Fibroblast of peridontal ligament (primary cell): ENCODE results near the gene CMKLR1.
A peak's percentile ranks its signal among the peaks of the same experiment; 100 is the strongest.

Experiments used
- DNase-seq: peaks from one replicate; pipeline ENCODE4 v3.0.0-alpha.2; 2010; ENCODE audit errors: extremely low read depth

The CMKLR1 gene, protein sequence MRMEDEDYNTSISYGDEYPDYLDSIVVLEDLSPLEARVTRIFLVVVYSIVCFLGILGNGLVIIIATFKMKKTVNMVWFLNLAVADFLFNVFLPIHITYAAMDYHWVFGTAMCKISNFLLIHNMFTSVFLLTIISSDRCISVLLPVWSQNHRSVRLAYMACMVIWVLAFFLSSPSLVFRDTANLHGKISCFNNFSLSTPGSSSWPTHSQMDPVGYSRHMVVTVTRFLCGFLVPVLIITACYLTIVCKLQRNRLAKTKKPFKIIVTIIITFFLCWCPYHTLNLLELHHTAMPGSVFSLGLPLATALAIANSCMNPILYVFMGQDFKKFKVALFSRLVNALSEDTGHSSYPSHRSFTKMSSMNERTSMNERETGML

DNA sequence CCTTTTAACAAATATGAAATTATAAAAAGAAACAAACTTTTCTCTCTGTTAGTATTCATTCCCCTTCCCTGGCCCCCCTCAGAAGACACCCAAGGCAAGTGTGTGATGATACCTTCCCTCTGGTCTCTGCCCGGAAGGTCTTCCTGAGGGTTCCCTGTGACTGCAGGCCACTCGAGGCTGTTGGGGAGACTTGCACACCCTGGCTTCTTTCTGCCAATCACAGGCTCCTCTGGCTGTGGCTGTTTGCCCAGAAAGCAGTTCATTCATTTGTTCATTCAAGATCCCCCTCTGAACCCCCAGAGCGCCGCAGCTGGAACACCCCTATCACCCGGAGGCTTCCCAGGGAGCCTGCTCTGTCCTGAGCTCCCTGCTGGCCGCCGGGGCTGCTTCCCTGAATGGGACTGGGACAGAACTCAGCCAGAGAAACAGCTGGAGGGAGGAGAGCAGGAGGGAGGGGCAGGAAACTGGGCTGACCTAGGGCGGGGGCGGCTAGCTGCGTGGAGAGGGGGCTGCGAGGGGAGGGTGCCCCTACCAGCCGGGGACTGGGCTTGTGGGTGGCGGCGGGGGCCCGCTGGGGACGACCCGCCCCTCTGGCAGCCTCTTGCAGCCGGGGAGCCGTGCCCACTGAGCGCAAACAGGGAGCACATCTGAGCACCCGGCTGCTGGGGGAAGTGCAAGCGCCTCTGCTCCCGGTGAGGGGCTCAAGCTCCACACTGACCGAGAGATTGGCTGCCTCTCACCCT, at the start of gene CMKLR1:
Gene CMKLR1, minus strand, starts transcription at position 397 of the 743 bp plus-strand sequence. CDS start 45,720 bp downstream, outside the sequence.
- DNase-seq = no peak

DNA sequence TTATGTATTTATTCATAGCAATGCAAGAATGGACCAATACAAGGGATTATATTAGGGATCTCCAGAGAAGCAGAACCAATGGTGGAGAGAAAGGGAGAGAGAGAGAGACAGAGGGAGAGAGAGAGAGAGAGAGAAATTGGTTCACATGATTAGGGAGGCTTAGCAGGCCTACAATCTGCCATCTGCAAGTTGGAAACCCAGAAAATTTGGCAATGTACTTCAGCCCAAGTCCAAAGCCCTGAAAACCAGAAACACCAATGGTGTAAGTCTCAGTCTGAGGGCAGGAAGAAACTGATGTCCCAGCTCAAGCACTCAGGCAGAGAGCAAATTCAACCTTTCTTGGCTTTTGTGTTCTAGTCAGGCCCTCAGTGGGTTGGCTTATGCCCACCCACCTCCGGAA, 48.7 kb upstream of the CMKLR1 start:
- no peak for DNase-seq

DNA sequence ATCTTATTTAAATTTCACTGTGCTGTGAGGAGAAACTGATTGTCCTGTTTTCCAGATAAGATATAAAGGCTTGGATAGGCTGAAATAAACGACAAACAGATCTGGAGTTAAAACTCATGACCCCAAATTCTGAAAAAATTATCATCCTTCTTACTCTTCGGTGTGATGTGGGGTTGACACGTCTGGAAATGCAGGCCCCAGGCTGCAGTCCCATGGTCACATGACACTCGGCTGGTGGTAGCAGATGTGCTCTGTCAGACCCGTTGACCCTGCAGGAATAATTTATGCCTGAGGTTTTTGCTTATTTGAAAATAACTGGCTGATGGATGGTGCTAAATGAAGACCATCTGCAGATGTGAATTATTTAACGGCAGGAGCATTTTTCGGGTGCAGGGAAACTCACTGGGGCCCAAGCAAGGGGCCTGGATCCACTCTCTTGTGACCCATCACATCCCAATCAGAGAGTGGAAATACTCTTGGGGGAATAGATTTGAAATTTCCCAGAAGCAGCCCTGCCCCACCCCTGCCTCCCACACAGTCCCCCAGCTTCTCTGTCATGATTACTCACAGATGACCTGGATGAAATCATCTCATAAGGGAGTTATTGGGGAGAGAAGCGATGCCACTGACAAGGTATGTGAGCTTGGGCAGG, 47.7 kb upstream of the CMKLR1 start:
- DNase-seq = no peak

DNA sequence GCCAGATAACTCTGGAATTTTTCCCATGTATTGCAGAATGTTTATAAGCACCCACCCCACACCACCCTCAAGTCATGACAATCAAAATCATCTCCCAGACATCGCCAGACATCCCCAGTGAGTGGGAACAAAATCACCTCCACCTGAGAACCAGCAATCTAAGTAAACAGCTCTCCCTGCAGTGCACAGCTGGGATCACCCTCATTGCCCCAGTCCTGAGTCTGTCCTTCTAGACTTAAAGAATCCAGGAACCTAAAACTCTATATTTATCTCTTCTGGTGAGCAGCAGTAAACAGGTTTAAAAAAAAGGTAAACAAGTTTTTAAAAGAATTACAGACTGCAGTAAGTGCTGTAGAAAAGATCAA, 43.3 kb upstream of the CMKLR1 start:
- no peak for DNase-seq

DNA sequence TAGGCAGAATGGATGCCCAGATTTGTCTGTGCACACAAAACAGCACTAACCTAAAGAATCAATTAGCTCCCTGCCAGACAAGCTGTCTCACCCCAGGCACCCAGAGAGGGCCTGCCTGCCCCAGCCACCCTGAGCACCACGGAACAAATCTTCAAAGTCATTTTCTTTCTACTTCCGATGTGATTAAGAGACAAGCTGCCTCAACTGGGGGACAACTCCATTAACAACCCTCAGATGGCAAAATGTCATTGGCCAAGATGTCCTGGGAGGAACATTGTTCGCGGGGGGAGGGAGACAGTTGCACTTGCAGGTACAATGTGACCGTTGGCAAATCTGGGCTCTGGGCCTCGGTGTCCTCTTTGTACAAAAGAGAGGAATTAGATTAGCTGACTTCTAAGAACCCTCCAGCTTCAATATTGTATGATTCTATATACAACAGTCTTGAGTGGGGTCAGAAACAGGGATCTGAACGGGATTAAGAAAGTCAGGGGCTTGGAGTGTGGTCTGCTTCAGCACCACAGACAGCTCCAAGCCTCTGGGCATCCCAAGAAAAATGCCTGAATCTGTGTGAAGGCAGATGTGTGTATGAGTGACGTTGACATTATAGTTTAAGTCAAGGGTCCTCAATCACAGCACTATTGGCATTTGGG, 42.8 kb upstream of the CMKLR1 start:
- peak; percentile 23 for DNase-seq

DNA sequence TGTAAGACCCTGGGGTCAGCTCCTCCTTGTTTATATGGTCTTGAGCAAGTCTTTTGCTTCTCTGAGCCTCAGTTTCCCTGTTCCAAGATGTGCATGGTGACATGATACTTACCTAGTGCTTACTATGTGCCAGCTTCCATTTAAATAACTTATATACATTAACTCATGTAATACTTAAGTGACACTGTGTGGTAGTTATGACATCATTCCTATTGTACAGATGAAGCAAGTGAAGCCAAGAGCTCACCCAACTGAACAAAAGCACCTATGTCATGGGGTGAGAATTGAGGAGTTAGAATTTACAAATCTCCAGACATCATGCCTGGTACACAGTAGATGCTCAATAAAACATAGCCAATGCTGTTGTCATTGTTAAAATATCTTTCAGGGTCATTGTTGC, 41.3 kb upstream of the CMKLR1 start:
- DNase-seq = no peak

DNA sequence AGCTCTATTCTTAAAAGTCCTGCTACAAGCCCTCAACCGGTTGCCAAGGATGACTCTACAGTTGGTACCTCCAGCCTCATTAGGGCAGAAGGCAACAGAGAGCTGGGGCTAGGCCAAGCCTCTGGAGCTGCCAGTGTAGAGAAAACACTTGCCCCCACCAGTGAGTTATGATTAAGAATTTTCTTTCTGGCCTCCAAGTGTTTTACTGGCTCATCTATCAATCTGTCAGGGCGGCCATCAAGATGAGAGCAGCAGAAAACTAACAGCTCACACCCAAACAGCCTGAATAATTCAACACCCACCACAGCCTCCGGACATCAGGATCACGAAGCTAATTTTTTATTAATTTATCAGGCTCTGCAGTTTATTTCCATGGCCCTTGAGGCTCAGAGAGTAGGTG, 40.7 kb upstream of the CMKLR1 start:
- DNase-seq = no peak

DNA sequence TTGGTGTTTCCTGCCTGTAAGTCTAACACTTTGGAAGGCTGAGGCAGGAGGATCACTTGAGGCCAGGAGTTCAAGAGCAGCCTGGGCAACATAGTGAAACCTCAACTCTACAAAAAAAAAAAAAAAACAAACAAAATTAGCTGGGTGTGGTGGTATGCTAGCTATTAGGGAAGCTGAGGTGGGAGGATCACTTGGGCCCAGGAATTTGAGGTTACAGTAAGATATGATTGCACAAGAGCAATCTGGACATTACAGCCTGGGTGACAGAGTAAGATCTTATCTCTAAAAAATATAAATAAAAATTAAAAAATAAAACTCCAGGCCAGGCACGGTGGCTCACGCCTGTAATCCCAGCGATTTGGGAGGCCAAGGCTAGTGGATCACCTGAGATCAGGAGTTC, 39.8 kb upstream of the CMKLR1 start:
- no peak for DNase-seq

DNA sequence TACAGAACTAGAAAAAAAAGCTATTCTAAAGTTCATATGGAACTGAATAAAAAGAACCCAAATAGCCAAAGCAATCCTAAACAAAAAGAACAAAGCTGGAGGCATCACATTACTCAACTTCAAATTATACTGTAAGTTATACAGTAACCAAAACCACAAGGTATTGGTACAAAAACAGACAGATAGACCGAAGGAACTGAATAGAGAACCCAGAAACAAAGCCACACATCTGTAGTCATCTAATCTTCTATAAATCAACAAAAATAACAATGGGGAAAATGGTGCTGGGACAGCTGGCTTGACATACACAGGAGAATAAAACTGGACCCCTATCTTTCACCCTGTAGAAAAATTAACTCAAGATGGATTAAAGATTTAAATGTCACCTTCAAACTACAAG, 38.1 kb upstream of the CMKLR1 start:
- no peak for DNase-seq

DNA sequence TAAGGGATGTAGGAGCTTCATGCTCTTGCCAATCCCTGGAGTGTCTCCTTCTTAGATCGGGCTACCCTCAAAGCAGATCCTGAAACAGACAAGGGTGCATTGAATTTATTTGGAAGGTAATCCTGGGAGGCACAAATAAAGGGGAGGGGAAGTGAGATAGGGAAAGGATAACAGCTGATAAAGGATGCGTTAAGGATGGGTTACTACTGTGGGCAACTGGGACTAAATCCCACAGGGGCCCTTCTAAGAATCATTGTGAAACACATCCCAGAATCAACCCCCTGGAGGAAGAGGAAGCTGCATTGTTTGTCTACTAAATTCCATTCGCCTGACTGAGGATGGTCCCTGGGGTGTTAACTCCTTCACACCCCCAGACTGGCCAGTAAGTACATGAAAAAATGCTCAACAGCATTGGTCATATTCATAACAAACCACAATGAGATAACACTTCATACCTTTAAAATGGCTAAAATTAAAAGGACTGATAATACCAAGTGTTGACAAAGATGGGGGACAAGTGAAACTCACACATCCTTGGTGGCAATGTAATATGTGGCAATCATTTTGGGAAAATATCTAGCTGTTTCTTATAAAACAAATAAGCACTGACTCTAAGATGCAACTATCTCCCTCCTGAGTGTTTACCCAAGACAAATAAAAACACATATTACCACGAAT, 37.0 kb upstream of the CMKLR1 start:
- no peak for DNase-seq

DNA sequence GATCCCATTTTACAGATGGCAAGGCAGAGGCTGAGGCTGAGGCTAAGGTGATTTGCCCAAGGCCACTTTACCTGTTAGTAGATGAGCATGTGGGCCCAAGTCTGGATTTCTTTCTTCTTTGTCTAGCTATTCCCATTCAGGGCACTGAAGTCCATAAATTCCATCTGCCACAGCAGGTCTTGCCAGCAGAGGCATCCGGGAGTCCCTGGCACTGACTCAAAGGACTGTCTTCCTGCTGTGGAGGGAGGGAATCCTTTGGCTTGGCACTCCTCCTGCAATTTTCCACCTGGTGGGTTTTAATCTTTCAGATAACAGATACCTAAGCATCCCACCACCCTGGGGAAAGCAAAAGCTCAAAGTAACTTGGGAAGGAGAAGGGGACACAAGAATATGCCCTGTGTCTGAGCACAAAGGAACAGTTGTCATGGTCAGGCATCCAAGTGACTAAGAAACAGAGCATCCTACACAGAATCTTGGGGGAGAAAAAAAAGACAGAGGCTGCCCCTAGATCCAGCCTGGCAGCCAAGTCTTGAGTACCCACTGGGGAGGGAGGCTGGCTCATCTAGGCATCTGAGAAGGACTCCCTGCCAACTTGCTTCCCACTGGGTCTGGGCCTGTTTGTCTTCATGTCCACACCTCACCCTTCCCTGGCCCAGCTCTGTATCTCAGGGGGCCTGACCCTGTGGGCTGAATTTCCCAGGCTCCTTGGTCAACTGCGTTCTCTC, 35.6 kb upstream of the CMKLR1 start:
- DNase-seq = no peak

DNA sequence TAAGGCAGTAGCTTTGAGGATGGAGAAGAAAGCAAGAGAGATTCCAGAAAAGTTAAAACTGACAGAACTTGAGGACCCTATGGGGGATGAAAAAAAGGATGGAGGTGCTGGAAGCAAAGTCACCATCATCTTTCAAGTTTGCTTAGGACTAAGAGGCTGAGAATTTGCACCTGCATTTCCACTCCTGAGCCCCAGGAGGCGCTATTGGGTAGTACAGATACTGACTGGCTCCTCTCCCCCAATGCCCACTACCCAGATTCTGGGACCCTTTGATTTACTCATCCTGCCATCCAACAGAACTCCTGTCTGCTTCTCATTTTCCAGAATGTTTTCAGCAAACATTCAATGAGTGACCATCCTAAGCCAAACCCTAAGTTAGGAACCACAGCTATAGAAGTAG, 34.0 kb upstream of the CMKLR1 start:
- DNase-seq = no peak

DNA sequence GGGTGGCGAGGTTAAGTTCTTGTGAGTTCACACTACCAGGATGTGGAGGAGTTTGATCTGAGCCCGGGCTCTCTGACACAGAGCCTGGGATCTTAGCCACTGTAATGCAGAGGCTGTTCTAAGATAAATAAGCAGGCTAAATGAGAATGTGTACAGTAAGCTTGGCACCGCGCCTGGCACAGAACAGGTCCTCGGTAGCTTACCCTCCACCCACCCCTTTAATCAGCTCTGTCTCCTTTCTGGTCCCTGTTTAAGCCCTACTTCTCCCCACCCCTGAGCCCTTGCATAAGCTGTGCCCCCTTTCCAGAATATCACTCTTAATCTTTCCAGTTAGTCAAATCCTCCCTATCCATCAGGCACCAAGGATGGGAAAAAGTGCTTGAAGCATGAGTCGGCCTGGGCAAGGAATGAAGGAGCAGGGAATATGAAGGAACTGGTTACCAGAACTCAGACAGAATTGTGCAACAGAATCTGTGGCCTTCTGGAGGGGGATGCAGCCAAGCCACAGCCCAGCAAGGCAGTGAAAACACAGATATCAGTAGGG, 32.8 kb upstream of the CMKLR1 start:
- DNase-seq = peak; percentile 90

DNA sequence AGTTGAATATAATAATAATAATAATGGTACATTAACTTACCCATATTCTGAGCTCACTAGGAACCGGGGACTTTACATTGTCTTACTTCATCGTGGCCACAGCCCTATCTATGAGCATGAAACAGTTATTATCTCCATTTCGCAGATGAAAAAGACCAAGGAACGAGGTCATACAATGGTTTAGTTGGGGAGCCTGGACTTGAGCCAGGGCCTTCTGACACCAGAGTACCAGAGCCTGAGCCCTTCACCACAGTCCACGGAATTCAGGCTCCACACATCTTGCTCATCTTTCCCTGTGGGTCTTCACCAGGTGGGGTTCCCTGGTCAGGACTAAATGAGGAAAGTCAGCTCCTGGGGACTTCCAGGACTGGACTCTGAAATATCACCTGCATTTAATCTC, 31.3 kb upstream of the CMKLR1 start:
- DNase-seq = no peak

DNA sequence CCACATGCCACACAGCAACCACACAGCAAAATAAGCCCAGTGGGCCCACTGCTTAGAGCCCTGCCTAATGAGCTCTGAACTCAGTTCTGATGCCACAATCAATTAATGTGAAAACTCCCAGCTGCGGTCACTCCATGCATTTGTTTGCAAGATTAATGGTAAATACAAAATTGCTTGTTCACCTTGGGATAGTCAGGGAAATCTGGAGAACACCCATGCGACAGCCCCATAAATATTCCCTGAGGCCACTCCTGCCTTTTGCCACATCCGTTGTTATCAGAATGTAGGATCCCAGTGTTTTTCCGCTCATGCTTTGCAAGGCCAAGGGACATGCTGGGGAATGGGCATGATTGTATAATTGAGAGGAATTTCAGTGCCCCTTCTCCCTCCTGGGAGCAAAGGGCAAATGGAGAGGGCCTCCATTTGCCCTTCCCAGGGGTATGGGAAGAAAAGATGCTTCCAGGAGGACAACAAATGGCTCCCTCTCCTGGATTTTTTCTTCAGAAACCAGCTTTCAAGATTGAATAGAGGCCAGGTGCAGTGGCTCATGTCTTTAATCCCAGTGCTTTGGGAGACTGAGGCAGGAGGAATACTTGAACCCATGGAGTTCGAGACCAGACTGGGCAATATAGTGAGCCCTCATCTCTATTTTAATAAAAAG, 30.8 kb upstream of the CMKLR1 start:
- no peak for DNase-seq

DNA sequence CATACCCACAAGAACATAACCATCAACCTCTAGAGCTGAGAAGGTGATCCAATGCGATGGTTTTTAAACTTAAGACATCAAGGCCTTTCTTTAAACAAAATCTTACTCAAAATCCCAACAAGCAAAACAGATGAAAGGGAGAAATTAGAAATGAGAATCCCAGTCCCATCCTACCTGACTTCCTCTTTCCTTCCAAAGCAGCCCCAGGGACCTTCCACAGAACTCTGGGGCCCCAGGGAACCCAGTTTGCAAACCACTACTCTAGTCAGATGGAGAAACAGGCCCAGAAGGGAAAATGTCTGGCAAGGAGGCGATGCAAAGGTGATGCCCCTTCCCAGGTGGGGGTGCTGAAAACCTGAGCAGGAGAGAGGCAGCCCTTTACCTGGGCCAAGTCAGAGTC, 29.0 kb upstream of the CMKLR1 start:
- DNase-seq = no peak

DNA sequence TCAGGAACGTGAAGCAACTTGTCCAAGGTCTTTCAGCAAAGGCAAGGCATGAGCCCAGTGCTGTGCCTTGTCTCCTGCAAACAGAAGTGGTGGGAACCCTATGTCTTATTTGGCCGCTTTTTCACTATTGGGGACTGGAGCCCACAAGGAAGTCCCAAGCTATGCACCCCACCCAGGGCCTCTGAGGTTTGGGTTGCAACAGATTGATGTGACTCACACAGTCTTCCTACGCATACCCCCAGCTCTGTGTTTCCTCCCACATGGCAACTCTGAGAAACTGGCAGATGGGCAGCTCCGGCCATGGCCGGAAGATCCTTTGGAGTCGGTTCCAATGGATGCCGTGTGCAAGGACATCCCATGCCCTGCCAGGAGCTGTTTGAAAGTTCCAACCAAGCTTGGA, 28.3 kb upstream of the CMKLR1 start:
- peak; percentile 76 for DNase-seq

DNA sequence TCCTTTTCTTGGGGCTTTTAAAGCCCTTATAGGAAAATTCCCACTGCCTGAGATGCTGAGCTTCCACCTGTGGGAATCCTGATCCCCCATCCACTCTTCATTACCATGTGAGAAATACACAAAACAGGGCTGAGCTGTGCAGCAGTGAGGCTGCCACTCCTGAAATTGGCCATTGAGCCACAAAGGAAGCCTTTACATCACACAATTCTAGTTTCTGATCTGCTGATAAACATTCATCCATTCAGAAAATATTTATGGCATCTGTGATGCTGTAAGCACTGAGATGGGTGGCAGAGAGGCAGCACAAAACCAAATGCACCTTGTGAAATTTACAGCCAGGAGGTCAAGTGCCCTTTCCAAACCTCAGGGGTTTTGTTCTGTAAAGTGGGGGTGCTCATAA, 26.2 kb upstream of the CMKLR1 start:
- DNase-seq = no peak

DNA sequence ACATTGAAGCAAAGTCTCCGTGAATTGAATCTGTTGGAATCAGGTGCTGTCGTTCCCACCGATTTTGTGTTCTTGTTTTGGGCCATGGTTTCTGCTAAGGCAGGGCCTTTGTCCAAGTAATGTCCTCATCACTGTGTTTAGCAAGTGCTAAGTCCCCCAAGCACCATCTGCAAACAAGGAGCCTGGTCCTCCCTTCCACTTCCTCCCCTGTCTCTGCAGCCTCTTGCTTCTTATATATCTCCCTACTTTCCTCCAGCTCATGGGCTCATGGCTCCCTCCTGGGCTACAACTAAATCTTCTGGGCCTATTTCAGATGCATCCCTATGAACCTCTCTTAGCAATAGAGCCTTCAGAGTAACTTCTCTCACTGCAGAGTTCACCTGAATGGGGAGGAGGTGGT, 25.8 kb upstream of the CMKLR1 start:
- no peak for DNase-seq

DNA sequence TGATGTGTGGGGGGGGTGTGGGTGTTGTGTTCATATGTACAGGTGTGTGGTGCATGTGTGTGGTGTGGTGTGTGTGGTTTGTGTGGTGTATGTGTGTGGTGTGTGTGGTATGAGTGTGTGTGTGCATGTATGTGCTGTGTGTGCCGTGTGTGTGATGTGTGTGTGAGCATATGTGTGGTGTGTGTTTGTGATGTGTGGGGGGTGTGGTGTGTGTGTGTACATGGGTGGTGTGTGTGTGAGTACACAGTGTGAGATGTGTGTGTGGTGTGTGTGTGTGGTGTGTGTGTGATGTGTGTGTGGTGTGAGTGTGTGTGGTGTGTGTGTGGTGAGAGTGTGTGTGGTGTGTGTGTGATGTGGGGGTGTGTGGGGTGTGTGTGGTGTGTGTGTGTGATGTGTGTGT, 24.5 kb upstream of the CMKLR1 start:
- DNase-seq = no peak
